Measurements from ENCODE around the gene PNISR.
A peak's percentile ranks its signal among the peaks of the same experiment; 100 is the strongest.

Gene PNISR

DNA sequence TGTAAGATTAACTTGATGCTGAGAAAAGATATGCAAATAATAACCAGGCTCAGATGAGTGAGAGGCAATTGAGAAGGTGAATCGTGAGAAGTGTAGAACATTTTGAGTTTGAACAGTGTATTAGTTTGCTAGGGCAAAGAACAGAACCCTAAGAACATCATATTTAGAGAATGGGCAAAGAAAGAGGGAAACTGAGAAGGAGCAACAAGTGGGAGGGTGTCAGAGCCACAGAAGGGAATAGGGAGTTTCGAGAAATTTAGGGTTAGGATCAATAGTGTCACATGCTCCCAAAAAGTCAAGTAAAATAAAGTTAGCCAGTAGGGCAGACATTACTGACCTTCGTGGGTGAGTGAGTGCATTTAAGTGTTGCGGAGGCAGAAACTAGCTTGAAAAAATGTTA, 70.1 kb downstream of the PNISR start:
- TF ChIP-seq, protein P1, sequence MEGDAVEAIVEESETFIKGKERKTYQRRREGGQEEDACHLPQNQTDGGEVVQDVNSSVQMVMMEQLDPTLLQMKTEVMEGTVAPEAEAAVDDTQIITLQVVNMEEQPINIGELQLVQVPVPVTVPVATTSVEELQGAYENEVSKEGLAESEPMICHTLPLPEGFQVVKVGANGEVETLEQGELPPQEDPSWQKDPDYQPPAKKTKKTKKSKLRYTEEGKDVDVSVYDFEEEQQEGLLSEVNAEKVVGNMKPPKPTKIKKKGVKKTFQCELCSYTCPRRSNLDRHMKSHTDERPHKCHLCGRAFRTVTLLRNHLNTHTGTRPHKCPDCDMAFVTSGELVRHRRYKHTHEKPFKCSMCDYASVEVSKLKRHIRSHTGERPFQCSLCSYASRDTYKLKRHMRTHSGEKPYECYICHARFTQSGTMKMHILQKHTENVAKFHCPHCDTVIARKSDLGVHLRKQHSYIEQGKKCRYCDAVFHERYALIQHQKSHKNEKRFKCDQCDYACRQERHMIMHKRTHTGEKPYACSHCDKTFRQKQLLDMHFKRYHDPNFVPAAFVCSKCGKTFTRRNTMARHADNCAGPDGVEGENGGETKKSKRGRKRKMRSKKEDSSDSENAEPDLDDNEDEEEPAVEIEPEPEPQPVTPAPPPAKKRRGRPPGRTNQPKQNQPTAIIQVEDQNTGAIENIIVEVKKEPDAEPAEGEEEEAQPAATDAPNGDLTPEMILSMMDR (IDR thresholded peaks at IDR 0.05; ENCODE audit: insufficient read depth, low read depth, low read length, missing control alignments) = no peak
- no peak overlapping the region for H3K4me3 ChIP-seq (ENCODE audit: low read length)
- DNase-seq (ENCODE audit: low read depth) = no peak

DNA sequence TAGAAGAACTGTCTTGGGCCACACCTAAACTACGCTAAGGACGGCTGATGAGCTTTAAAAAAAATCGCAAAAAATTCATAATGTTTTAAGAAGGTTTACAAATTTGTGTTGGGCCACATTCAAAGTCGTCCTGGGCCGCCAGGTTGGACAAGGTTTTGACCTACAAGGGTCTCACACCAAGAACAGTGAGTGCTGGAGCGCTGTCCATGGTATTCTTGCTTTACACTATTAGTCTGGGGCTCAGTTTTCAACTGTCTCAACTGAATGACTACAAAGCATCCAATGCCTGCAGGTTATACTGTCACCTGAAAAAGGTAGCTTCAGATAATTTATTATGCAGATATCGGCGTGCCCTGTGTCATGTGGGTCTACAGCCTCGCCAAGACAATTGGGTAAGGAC, 72.0 kb downstream of the PNISR start:
- TF ChIP-seq, protein P1 (IDR thresholded peaks at IDR 0.05; ENCODE audit: insufficient read depth, low read depth, low read length, missing control alignments) = no peak
- H3K4me3 ChIP-seq (ENCODE audit: low read length) = no peak overlapping the region
- no peak for DNase-seq (ENCODE audit: low read depth)

DNA sequence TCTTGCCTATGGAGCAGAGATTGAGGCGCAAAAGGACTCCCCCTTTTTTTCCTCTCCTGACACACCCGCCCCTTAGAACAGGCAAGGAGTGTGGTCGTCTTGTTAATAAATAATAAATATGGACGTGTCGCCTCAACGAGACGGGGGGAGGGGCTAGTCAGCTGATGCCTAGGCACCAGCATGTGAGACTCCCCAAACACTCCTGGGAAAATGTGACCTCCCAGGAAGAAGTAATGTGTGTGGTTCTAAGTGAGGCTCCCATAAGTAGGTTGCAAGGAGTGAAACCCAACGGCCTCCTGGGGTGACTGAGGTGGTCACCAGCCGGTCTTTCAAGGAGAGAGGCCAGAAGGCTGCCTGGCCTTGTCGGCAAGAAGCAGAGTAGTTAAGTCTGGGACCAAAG, 74.5 kb downstream of the PNISR start:
- TF ChIP-seq, protein P1 (IDR thresholded peaks at IDR 0.05; ENCODE audit: insufficient read depth, low read depth, low read length, missing control alignments) = no peak
- peak overlapping the region; percentile 44 for H3K4me3 ChIP-seq (ENCODE audit: low read length)
- no peak for DNase-seq (ENCODE audit: low read depth)

DNA sequence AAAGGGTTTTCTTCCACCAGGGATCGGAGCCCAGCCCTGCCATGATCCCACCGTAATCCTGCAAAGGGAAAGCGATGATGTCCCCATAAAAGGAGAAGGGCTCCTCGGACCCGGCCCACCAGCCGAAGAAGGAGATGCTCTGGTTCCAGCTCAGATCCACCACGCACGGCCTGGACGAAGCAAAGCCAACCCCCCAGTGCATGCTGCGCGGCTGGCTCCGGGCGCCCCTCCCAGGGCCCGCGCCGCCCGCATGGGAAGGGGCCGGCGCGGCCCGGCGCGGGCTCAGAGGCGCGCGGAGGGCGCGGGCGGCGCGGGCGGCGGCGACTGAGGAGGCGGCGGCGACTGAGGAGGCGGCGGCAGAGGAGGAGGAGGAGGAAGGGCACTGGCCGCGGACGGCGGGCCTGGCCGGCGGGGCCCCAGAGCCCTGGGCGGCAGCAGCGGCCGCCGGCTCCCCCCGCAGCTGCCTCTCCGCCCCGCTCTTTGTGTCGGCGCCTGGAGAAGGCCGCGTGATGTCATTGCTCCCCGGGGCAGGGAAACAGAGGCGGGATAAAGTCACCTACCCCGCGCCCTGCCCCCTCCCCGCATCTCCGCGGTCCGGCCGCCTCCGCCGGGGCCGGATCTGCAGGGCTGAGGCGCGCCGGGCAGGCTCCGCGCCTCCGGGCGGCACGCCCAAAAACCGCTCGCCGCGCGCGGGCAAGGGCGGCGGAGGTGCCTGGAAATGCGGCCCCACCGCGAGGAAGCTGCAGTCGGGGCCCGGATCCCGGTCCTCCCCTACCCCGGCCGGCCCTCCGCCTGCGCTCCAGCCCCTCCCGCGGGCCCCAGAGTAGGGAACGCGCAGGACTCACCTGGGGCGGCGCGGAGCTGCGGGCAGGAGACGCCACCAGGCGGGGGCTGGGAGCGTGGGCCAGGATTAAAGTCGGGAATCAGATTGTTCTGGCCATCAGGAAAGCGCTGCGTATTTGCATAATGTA, 75.7 kb downstream of the PNISR start, which contains the start of gene FAXC:
Gene FAXC, minus strand, starts transcription at position 504 of the 971 bp plus-strand sequence. Its CDS starts 302 bp downstream, at position 202.
- TF ChIP-seq, protein P1 (IDR thresholded peaks at IDR 0.05; ENCODE audit: insufficient read depth, low read depth, low read length, missing control alignments) = peak; percentile 40
- peak; percentile 78 for DNase-seq (ENCODE audit: low read depth)
- H3K4me3 ChIP-seq (ENCODE audit: low read length) = peak within 1 kb of the TSS; percentile 59

DNA sequence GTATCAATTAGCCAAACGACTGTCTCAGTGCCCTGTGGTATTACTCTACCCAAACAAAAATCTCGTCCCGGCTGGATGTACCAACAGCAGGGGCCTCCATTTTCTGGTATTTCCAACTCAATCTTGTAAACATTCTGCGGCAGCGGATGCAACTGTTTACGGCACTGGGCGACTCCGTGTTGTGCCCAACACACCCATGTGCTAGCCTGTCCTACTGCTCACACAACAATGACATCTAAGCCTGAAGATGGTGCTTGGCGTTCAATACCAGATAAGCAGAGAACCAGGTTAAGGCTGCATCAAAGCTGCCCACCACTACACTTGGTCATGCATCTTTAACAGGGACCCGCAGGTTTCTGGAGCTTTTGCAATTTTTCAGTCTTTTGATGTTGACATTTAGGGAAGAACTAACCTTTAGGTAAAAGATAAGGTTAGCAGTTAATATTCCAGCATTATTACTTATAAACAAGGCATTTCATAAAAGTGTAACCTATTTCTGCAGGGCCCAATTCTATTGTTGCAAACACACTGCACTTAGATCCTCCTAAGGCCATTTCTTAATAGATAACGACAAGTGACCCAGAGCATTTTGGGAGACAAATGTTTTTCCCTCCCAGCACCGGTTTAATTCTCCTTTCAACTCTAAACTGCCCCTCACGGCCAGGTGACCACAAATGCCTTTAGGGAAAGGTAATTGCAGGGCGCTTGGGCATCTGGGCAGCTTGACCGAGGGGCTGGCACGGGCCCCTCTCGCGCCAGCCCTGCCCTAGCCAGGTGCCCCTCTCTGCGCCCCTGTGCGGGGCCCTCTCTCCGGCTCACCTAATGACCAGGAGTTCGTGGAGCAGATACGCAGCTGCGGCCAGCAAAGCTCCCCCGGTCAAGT, 76.6 kb downstream of the PNISR start:
- peak overlapping the region; percentile 59 for H3K4me3 ChIP-seq (ENCODE audit: low read length)
- TF ChIP-seq, protein P1 (IDR thresholded peaks at IDR 0.05; ENCODE audit: insufficient read depth, low read depth, low read length, missing control alignments) = no peak
- DNase-seq (ENCODE audit: low read depth) = no peak

All from epithelial cell of esophagus (primary cell).